Neural crest cell (in vitro differentiated cells): ENCODE results near the gene ST3GAL3. TPM values are rescaled to one million over a fixed set of nuclear protein-coding genes. Genes with fewer than 3 reads are reported as not detected.

Experiments
- DNase-seq: peaks from one replicate; pipeline ENCODE4 v3.0.0; 2021; ENCODE audit warnings: low read depth, mixed read lengths, low spot score
- H3K27ac Mint-ChIP-seq: one replicate; pipeline ENCODE4 v1.8.0; 2021; ENCODE audit warnings: mild to moderate bottlenecking, mixed read lengths; ENCODE audit not compliant: unreplicated experiment
- H3K27me3 Mint-ChIP-seq: 2 replicates; pipeline ENCODE4 v1.8.0; 2021; ENCODE audit warnings: low read depth, mild to moderate bottlenecking, mixed read lengths
- H3K36me3 Mint-ChIP-seq: 2 replicates; pipeline ENCODE4 v1.8.0; 2021; ENCODE audit warnings: low read depth, mild to moderate bottlenecking, mixed read lengths
- H3K4me1 Mint-ChIP-seq: 2 replicates; pipeline ENCODE4 v1.8.0; 2021; ENCODE audit warnings: mixed read lengths
- H3K4me3 Mint-ChIP-seq: one replicate; pipeline ENCODE4 v1.8.0; 2021; ENCODE audit warnings: mild to moderate bottlenecking, mixed read lengths
- H3K9me3 Mint-ChIP-seq: 2 replicates; pipeline ENCODE4 v1.8.0; 2021; ENCODE audit warnings: mixed read lengths
- CTCF ChIP-seq: fragments of 200-600 bp; sonication (generic); conservative IDR thresholded peaks from 2 replicates; pipeline ENCODE4 v1.5.0; 2021; ENCODE audit warnings: antibody characterized with exemption, mild to moderate bottlenecking
- total RNA-seq: library from RNA; stranded (reverse); gene quantifications from 2 replicates; pipeline ENCODE4 v1.2.1, GENCODE V29; 2021

ST3GAL3 gene
- total RNA-seq, 1 donor from 2014 or later, result 37.4 TPM

- H3K4me3 Mint-ChIP-seq, result no peak overlapping the region
- no peaks in the 10 kb centered on the region for H3K9me3 Mint-ChIP-seq
- peaks cover 27% of the 10 kb centered on the region for H3K36me3 Mint-ChIP-seq
These were observed 18.7 kb upstream of the ST3GAL3 start for GRCh38 chr1:43688594-43689000.

GRCh38 chr1:43689289-43689688 is 18.0 kb upstream of the ST3GAL3 start:
- Mint-ChIP-seq H3K4me3 (no peak overlapping the region), H3K27me3 (no peaks in the 10 kb centered on the region), H3K36me3 (peaks cover 24% of the 10 kb centered on the region), H3K27ac (no peak overlapping the region), H3K9me3 (no peaks in the 10 kb centered on the region), H3K4me1 (no peaks in the 10 kb centered on the region)
- no peak for TF ChIP-seq CTCF
- DNase-seq, result no peak

More at GRCh38 chr1:43688594-43689000, 18.7 kb upstream of the ST3GAL3 start:
- Mint-ChIP-seq H3K27me3 (no peaks in the 10 kb centered on the region), H3K4me1 (no peaks in the 10 kb centered on the region), H3K27ac (no peak overlapping the region)
- no peak for TF ChIP-seq CTCF
- DNase-seq, result no peak

- no peak for TF ChIP-seq CTCF
- DNase-seq, result no peak
- Mint-ChIP-seq H3K27me3 (no peaks in the 10 kb centered on the region), H3K27ac (no peak overlapping the region), H3K4me1 (no peaks in the 10 kb centered on the region), H3K36me3 (peaks cover 12% of the 10 kb centered on the region), H3K4me3 (no peak overlapping the region), H3K9me3 (no peaks in the 10 kb centered on the region)
These were observed 15.2 kb upstream of the ST3GAL3 start for GRCh38 chr1:43691871-43692815.

GRCh38 chr1:43693371-43693770 is 14.0 kb upstream of the ST3GAL3 start:
- Mint-ChIP-seq H3K36me3 (peaks cover 11% of the 10 kb centered on the region), H3K4me3 (no peak overlapping the region)
- no peak for TF ChIP-seq CTCF

GRCh38 chr1:43699281-43699680 is 8.1 kb upstream of the ST3GAL3 start:
- no peak for TF ChIP-seq CTCF
- Mint-ChIP-seq H3K4me3 (no peak overlapping the region), H3K4me1 (no peaks in the 10 kb centered on the region), H3K9me3 (no peaks in the 10 kb centered on the region), H3K36me3 (peaks cover 12% of the 10 kb centered on the region), H3K27me3 (no peaks in the 10 kb centered on the region), H3K27ac (no peak overlapping the region)
- DNase-seq, result no peak

More at GRCh38 chr1:43693371-43693770, 14.0 kb upstream of the ST3GAL3 start:
- Mint-ChIP-seq H3K27ac (no peak overlapping the region), H3K27me3 (no peaks in the 10 kb centered on the region), H3K9me3 (no peaks in the 10 kb centered on the region), H3K4me1 (no peaks in the 10 kb centered on the region)
- no peak for DNase-seq
